C1 segment of cervical spinal cord (tissue), 14 donors: ENCODE data around the gene INPP5F.
"Not testable (repeated sequence)": the region's sequence is repeated elsewhere in the genome, so short reads cannot be mapped to it uniquely, and the experiment has no call there.

Experiments used
- DNase-seq, 14 donors: peaks; one replicate each; lab custom pipeline; 2025; lab: John Stamatoyannopoulos, UW

INPP5F gene

GRCh38 chr10:119703903-119704508, 21.8 kb upstream of the INPP5F start:
- DNase-seq = no peak

- no peak for DNase-seq
These were observed 20.4 kb upstream of the INPP5F start for GRCh38 chr10:119705434-119705831.

- DNase-seq = no peak
These were observed 19.1 kb upstream of the INPP5F start for GRCh38 chr10:119706521-119707278.

GRCh38 chr10:119707331-119707730, 18.5 kb upstream of the INPP5F start:
- DNase-seq = not testable (repeated sequence)

- DNase-seq = not testable (repeated sequence)
These were observed 14.9 kb upstream of the INPP5F start for GRCh38 chr10:119710935-119711334.

GRCh38 chr10:119713744-119714483, 11.9 kb upstream of the INPP5F start:
- no peak for DNase-seq

GRCh38 chr10:119714484-119714816, 11.4 kb upstream of the INPP5F start:
- no peak for DNase-seq

- peak in 2 of 14 donors; percentile 13 to 19 for DNase-seq
These were observed 10.0 kb upstream of the INPP5F start for GRCh38 chr10:119715628-119716505.

GRCh38 chr10:119723161-119723560, 2.7 kb upstream of the INPP5F start:
- DNase-seq = no peak

- DNase-seq = no peak
These were observed 2.2 kb upstream of the INPP5F start for GRCh38 chr10:119723624-119724023.

GRCh38 chr10:119724593-119725516, 995 bp upstream of the INPP5F start:
- no peak for DNase-seq

- DNase-seq = no peak
These were observed 378 bp upstream of the INPP5F start for GRCh38 chr10:119725517-119725827.

- DNase-seq = no peak
These were observed 919 bp downstream of the INPP5F start for GRCh38 chr10:119726676-119727261.

- no peak for DNase-seq
These were observed 2.4 kb downstream of the INPP5F start for GRCh38 chr10:119728172-119728800.

GRCh38 chr10:119734396-119735332, 8.8 kb downstream of the INPP5F start:
- no peak for DNase-seq

GRCh38 chr10:119735451-119735850, 9.6 kb downstream of the INPP5F start:
- DNase-seq = no peak

- DNase-seq = no peak
These were observed 10.4 kb downstream of the INPP5F start for GRCh38 chr10:119736220-119736619.

GRCh38 chr10:119737039-119737663, 11.3 kb downstream of the INPP5F start:
- no peak for DNase-seq
